Breast epithelium (tissue), 3 donors: ENCODE measurements around the gene SEMA3E.

ENCODE experiments used
- CTCF ChIP-seq, 3 donors: fragments of 450-650 bp; IDR thresholded peaks; one replicate each; pipeline ENCODE4 v1.5.1; 2016 to 2017; ENCODE audit warnings: antibody characterized with exemption in 3 of 3, mild to moderate bottlenecking in 3 of 3, moderate library complexity in 3 of 3
- POLR2AphosphoS5 ChIP-seq, 3 donors: sonication (generic); formaldehyde crosslinking; IDR thresholded peaks; one replicate each; pipeline ENCODE4 v1.6.1; 2017; ENCODE audit warnings: antibody characterized with exemption in 3 of 3

GRCh38 chr7:83449781-83450180, 199.2 kb downstream of the SEMA3E start:
- TF ChIP-seq CTCF (IDR thresholded peaks at IDR 0.05) (no peak), POLR2AphosphoS5 (IDR thresholded peaks at IDR 0.05) (no peak)
